HG02938 (cell line): ENCODE data around the gene CFDP1.
"Not testable (repeated sequence)": the region's sequence is repeated elsewhere in the genome, so short reads cannot be mapped to it uniquely, and the experiment has no call there.

Source experiments
- ATAC-seq: cut with Tn5 transposase; IDR thresholded peaks from one replicate; pipeline ENCODE4 v1.9.1; 2021; ENCODE audit warnings: mild to moderate bottlenecking, moderate library complexity; ENCODE audit not compliant: unreplicated experiment

The CFDP1 gene

DNA sequence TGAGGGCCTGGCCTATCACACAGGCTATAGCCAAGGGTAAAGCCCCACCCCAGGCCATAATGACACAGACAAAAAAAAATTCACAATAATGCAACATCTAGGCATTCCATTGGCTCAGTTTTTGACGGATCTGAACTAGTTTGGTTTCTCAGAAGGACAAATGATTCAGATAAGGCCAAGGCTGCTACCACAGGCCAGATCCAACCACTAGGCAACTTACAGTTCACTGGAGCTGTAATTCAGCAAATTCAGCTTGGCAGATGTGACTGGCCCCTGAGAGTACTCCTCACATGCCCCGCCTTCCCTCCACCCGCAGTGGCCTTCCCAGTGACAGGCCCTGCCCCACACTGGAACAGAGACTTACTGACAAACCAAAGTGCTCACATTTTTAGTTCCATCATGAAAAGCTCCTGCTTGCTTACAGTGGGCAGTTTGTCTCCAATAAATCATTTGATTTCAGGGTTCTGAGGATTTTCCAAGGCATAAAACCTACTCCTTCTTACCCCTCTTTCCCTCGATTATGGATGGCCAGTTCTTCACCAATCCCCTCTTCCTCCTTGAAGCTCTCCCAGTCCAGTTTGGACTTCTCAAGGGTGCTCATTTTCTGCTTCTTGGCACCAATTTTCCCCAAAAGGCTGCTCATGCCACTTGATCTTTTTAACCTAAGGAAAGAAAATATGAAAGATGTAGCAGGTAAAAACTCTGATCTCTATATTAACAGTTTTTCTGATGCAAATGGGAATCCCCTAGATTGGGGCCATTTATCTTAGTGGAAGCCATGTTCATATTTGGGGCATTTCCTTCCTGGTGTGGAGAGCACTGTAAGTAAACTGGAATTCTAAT, 128.6 kb downstream of the CFDP1 start:
- ATAC-seq = no peak

DNA sequence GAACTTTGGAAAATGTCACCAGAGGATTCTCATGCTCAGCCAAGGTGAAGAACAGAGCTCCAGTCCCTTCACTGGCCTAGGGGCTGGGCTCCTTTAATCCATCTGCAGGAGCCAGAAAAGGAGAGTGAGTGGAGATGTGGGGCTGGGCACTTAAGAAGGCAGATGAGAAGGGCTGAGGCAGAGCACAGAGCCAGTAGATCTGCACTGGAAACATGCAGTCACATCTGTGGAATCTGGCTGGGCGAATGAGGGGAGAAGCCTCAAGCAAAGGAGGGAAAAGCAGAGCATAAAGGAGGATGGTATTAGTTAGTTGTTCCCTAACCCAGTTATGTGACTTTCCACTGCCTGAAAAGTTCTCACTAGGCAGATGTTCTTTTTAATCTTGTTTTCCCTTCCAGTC, 131.5 kb downstream of the CFDP1 start:
- no peak for ATAC-seq

GRCh38 chr16:75298267-75298666, 135.0 kb downstream of the CFDP1 start:
- ATAC-seq = no peak

DNA sequence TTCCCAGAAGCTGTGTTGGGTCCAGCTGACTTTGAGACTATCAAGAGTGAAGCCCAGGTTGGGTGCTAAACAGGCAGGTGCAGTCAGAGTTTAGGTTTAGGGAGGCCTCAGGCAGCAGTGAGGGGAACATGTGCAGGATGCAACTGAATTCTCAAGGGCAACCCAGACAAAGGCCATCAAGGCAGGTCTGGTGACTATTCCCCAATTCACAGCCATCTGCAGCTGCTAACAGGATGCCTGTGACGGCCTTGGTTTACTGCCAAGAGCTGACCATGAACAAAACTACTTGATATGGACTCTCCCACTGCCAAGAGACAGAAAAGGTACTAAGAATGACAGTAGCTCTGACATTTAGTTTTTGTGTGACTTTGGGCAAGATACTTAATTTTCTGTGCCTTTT, 136.7 kb downstream of the CFDP1 start:
- ATAC-seq = no peak

GRCh38 chr16:75294773-75295459, 138.4 kb downstream of the CFDP1 start:
- ATAC-seq = no peak

GRCh38 chr16:75293772-75294171, 139.5 kb downstream of the CFDP1 start:
- no peak for ATAC-seq

GRCh38 chr16:75293173-75293572, 140.1 kb downstream of the CFDP1 start:
- no peak for ATAC-seq

DNA sequence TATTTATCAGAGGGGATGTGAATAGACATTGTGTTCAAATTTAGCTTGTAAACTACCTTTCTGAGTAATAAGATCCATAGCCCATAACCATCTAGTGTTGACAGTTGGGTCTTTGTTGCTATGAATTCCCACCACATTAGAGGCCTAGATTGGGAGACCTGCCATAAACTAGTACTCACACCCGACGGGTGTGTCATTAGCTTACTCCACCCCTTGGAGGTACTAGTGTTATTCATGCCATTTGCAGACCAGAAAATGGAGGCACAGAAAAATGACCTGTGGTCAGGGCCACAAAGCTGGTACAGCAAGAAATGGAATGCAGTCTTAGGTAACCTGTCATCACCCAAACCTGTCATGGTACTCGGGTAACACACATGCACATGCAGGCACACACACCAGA, 140.6 kb downstream of the CFDP1 start:
- ATAC-seq = no peak

GRCh38 chr16:75289189-75289588, 144.1 kb downstream of the CFDP1 start:
- ATAC-seq = no peak

GRCh38 chr16:75288596-75289120, 144.6 kb downstream of the CFDP1 start:
- ATAC-seq = no peak

GRCh38 chr16:75288181-75288580, 145.1 kb downstream of the CFDP1 start:
- no peak for ATAC-seq

GRCh38 chr16:75287708-75288107, 145.6 kb downstream of the CFDP1 start:
- ATAC-seq = no peak

- ATAC-seq = no peak
Measured at GRCh38 chr16:75286389-75286788, 146.9 kb downstream of the CFDP1 start.

GRCh38 chr16:75282466-75283281, 150.6 kb downstream of the CFDP1 start:
- no peak for ATAC-seq

DNA sequence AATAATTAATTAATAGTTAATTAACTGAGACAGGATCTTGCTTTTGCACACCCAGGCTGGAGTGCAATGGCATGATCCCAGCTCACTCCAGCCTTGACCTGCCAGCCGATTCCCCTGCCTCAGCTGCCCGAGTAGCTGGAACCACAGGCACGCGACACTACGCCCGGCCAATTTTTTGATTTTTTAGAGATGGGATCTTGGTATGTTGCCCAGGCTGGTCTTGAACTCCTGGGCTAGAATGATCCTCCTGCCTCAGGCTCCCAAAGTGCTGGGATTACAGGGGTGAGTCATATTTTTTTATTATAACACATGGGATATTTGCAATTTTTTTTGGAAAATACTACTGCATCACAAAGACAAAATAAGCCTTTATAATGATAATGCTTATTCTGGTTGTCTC, 151.5 kb downstream of the CFDP1 start:
- no peak for ATAC-seq

DNA sequence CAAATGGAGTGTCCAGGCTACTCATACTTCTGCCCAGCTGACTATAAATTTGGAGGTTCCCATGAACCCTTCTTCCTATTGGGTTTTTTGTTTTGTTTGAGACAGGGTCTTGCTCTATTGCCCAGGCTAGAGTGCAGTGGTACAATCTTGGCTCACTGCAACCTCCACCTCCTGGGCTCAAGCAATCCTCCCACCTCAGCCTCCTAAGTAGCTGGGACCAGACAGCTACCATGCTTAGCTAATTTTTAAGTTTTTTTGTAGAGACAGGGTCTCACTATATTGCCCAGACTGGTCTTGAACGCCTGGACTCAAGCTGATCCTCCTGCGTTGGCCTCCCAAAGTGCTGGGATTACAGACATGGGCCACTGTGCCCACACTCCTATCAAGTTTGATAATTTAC, 152.3 kb downstream of the CFDP1 start:
- ATAC-seq = not testable (repeated sequence)

GRCh38 chr16:75280331-75280804, 152.9 kb downstream of the CFDP1 start:
- no peak for ATAC-seq

DNA sequence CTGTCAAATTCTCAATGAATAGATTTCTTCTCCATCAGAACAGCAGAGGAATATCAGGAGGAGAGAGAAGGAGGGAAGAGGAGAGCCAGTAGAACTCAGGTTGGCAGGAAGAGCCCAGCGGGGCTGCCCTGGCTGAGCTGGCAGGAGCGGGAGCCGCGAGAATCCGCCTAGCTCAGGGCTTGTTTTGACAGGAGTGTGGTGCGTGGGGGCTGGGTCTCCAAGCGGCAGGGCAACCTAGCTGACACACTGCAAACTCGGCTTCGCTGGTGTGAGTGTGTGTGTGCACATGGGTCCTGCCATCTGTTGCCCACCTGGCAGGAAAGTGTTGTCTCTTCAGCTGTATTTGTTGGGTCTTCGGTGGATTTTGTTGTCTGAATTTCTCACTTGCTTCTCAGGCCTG, 154.0 kb downstream of the CFDP1 start:
- no peak for ATAC-seq

- no peak for ATAC-seq
Measured at GRCh38 chr16:75273054-75273925, 160.0 kb downstream of the CFDP1 start.

GRCh38 chr16:75272629-75273028, 160.7 kb downstream of the CFDP1 start:
- ATAC-seq = not testable (repeated sequence)
